HCT116 (cell line): Measurements from ENCODE around the gene PRELID2.

Experiments
- ELF1 ChIP-seq: IDR thresholded peaks from 2 replicates; pipeline ENCODE4 v1.6.1; 2012; ENCODE audit warnings: low read depth, borderline replicate concordance
- EZH2phosphoT487 ChIP-seq: fragments of 200-600 bp; IDR thresholded peaks from 2 replicates; pipeline ENCODE4 v1.6.1; 2018; ENCODE audit warnings: antibody characterized with exemption, borderline replicate concordance
- POLR2A ChIP-seq: IDR thresholded peaks from 2 replicates; pipeline ENCODE4 v1.7.0; 2011; ENCODE audit warnings: borderline replicate concordance; ENCODE audit not compliant: insufficient read depth, insufficient read length; ENCODE audit errors: extremely low read depth
- POLR2AphosphoS5 ChIP-seq: IDR thresholded peaks from 2 replicates; pipeline ENCODE4 v1.6.1; 2011; ENCODE audit warnings: mild to moderate bottlenecking, low read depth, low read length, moderate library complexity
- SP1 ChIP-seq: IDR thresholded peaks from 2 replicates; pipeline ENCODE4 v1.6.1; 2012; ENCODE audit warnings: low read depth
- ZNF274 ChIP-seq: fragments of 200-500 bp; sonication (Bioruptor generic); IDR thresholded peaks from 2 replicates; pipeline ENCODE4 v1.6.1; 2014; ENCODE audit warnings: mild to moderate bottlenecking, low read depth, low read length, inconsistent platforms
- TF ChIP-seq, protein P1 (sequence below): IDR thresholded peaks from 2 replicates; pipeline ENCODE4 v1.6.1; 2012; ENCODE audit warnings: low read depth
- TF ChIP-seq, protein P2 (sequence below), 3 experiments: fragments of 200-600 bp in 1 of 3; sonication (generic) in 1 of 3; IDR thresholded peaks in 2 of 3; conservative IDR thresholded peaks in 1 of 3; 2 replicates each; pipeline ENCODE4 v1.5.1; 2012 to 2017; ENCODE audit warnings: low read depth in 2 of 3, low read length in 2 of 3, antibody characterized with exemption in 1 of 3, borderline replicate concordance in 1 of 3, control low read depth in 1 of 3, mild to moderate bottlenecking in 1 of 3, mixed read lengths in 1 of 3, mixed run types in 1 of 3, moderate library complexity in 1 of 3; ENCODE audit not compliant: insufficient read depth in 1 of 3

DNA sequence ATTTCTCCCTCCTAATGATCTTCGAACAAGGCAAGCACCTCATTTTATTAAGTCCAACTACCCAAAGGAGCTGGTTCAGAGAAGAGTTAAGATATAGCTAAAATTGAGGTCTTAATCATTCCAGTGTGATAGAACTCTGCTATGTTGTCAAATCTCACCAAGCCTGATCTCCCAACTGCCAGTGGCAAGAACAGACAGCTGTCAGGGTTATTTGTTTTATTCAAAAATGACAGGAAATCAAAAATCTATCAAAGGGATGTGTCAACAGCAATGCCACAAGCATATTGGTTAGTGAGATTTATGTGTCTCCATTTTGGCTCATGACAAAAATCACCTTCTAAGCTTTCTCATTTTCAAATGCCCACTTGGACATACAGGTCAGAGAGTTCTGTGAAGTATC, 74.5 kb downstream of the PRELID2 start:
- TF ChIP-seq, protein P1, sequence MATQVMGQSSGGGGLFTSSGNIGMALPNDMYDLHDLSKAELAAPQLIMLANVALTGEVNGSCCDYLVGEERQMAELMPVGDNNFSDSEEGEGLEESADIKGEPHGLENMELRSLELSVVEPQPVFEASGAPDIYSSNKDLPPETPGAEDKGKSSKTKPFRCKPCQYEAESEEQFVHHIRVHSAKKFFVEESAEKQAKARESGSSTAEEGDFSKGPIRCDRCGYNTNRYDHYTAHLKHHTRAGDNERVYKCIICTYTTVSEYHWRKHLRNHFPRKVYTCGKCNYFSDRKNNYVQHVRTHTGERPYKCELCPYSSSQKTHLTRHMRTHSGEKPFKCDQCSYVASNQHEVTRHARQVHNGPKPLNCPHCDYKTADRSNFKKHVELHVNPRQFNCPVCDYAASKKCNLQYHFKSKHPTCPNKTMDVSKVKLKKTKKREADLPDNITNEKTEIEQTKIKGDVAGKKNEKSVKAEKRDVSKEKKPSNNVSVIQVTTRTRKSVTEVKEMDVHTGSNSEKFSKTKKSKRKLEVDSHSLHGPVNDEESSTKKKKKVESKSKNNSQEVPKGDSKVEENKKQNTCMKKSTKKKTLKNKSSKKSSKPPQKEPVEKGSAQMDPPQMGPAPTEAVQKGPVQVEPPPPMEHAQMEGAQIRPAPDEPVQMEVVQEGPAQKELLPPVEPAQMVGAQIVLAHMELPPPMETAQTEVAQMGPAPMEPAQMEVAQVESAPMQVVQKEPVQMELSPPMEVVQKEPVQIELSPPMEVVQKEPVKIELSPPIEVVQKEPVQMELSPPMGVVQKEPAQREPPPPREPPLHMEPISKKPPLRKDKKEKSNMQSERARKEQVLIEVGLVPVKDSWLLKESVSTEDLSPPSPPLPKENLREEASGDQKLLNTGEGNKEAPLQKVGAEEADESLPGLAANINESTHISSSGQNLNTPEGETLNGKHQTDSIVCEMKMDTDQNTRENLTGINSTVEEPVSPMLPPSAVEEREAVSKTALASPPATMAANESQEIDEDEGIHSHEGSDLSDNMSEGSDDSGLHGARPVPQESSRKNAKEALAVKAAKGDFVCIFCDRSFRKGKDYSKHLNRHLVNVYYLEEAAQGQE, result no peak
- TF ChIP-seq, protein P2, sequence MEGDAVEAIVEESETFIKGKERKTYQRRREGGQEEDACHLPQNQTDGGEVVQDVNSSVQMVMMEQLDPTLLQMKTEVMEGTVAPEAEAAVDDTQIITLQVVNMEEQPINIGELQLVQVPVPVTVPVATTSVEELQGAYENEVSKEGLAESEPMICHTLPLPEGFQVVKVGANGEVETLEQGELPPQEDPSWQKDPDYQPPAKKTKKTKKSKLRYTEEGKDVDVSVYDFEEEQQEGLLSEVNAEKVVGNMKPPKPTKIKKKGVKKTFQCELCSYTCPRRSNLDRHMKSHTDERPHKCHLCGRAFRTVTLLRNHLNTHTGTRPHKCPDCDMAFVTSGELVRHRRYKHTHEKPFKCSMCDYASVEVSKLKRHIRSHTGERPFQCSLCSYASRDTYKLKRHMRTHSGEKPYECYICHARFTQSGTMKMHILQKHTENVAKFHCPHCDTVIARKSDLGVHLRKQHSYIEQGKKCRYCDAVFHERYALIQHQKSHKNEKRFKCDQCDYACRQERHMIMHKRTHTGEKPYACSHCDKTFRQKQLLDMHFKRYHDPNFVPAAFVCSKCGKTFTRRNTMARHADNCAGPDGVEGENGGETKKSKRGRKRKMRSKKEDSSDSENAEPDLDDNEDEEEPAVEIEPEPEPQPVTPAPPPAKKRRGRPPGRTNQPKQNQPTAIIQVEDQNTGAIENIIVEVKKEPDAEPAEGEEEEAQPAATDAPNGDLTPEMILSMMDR (IDR thresholded peaks at IDR 0.05 in 2 of 3, conservative IDR thresholded peaks at IDR 0.05 in 1 of 3; ENCODE audit: borderline replicate concordance in 1 of 3, insufficient read depth in 1 of 3, low read depth in 2 of 3, low read length in 2 of 3), result no peak
- TF ChIP-seq POLR2A, result no peak
- TF ChIP-seq POLR2AphosphoS5, result no peak
- no peak for TF ChIP-seq EZH2phosphoT487
- no peak for TF ChIP-seq SP1
- TF ChIP-seq ELF1, result no peak
- no peak for TF ChIP-seq ZNF274
